Activated CD8-positive, alpha-beta memory T cell treated with anti-CD3 and anti-CD28 coated beads, Interleukin-2, amount 50 U/mL, for 1 hour (primary cell): Measurements from ENCODE around the gene IGSF3.
"Not testable (repeated sequence)": the region's sequence is repeated elsewhere in the genome, so short reads cannot be mapped to it uniquely, and the experiment has no call there.

Experiments
- DNase-seq: peaks from one replicate; pipeline ENCODE4 v3.0.0-alpha.2; 2020; ENCODE audit errors: extremely low read depth

The IGSF3 gene

GRCh38 chr1:116663821-116664220 lies 3.7 kb downstream of the IGSF3 start:
- no peak for DNase-seq

- no peak for DNase-seq
Observed at GRCh38 chr1:116661633-116662032, 5.9 kb downstream of the IGSF3 start.

DNA sequence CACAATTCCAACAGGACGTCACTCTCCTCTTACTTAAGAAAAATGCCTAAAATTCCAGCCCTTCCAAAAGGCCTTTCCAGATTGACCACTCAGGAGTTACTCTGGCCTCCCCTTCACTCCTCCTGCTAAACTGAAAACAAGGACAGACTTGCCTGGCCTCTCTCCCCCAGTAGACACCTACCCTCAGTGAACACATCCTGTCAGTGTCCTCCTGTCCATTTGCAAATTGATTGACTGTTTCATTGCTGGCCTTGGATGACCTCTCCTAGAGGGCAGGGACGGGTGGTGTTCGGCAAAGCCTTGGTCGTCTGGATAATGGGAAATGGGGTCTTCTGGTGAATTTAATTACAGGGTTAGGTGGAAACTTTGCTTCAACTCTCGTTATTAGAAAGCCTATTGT lies 8.9 kb downstream of the IGSF3 start:
- not testable (repeated sequence) for DNase-seq

DNA sequence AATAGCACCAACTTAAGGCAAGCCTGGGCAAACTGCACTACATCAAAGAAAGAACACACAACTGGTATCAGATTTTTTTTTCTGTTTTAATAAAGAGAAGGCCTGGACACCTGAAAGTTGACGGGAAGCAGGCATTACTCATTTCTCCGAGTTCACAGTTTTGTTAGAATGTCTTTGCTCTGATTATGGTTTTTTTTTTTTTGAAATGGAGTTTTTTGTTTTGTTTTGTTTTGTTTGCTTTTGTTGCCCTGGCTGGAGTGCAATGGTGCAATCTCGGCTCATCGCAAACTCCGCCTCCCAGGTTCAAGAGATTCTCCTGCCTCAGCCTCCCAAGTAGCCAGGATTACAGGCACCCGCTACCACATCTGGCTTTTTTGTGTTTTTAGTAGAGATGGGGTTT lies 9.7 kb downstream of the IGSF3 start:
- not testable (repeated sequence) for DNase-seq

DNA sequence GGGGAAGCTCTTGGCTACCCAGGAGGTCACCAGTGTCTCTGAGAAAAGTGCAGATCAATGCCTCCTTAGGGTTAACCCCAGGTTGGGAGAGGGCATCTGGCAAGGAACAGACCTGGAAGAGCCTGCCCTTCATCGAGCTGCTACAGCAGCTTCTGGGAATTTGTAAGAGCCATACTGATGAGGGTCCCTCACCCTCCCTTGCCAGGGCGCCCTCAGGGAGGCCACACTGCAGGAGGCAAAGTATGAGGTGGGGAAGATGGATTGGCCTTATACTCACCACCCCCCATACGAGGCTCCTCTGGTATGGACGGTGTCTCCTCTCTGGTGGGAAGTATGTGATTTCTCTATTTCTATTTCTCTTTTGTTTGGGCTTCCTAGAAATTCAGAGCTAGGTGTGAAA lies 13.2 kb downstream of the IGSF3 start:
- DNase-seq: no peak

DNA sequence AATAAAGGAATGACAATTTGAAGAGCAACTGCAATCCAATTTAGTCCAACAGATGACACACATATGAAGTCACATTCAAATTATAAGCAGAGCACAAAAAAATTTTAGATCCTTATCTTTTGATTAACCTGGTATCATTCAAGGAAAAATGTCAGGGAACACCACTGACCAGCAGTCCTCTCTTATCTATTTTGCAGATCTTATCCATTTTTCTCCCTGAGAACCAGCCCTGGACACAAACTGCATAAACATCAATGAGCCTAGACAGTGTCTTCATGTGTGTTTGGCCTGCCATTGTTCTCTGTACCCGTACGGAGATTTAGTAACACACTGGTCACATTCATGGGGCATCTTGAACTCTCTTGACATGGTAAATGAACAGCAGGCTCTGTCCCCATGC lies 14.9 kb downstream of the IGSF3 start:
- not testable (repeated sequence) for DNase-seq

GRCh38 chr1:116650781-116651180 lies 16.8 kb downstream of the IGSF3 start:
- DNase-seq: not testable (repeated sequence)

DNA sequence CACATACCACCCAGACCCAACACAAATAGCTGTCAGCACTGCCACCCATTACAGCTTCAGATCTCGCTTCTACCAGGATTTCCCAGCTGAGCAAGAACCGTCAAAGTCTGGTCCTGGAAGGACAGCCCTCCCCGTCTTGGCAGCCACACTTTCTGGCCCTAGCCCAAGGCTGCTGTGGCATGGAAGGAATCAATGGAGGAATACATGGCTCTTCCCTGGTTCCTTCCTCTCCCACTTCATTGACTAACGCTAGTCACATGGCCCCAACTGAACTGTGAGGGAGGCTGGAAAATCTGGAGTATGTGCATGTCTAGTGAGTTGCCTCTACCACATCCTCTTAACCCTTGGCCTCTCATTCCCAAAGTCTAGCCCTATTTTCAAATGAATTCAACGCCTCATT lies 18.5 kb downstream of the IGSF3 start:
- DNase-seq: not testable (repeated sequence)

DNA sequence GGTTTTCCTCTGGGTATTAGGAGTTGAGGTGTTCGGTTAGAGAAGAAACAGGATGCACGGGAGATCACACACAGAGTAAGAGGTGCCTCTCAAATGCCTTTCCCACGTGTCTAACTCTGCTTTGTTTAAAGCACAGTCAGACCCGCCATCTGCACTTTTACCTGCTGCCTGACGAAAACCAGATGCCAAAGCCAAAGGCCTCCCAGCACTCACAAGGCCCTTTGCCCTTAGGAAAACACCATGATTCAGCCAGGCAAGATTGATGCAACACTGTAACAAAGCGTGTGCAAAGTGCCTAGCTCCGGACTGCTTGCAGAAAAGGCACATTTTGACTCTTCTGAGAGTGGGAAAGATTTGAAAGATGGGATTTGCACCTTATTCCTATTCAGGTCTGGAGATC lies 19.2 kb downstream of the IGSF3 start:
- not testable (repeated sequence) for DNase-seq

GRCh38 chr1:116647186-116647585 lies 20.3 kb downstream of the IGSF3 start:
- not testable (repeated sequence) for DNase-seq

- DNase-seq: not testable (repeated sequence)
Observed at GRCh38 chr1:116646673-116647170, 20.8 kb downstream of the IGSF3 start.

GRCh38 chr1:116645802-116646672 lies 21.5 kb downstream of the IGSF3 start:
- not testable (repeated sequence) for DNase-seq

DNA sequence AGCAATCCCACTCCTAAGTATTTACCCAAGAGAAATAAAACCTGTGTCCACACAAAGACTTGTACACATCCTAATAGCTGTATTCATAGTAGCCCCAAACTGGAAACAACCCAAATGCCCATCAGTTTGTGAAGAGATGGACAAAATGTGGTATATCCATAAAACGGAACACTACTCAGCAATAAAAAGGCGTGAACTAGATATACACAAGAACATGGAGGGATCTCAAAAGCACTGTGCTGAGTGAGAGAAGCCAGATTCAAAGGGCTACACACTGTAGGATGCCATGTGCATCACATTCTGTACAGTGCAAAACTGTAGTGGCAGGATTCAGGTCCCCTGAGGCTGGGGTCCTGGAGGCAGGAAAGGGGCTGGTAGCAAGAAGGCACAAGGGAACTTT lies 22.5 kb downstream of the IGSF3 start:
- DNase-seq: not testable (repeated sequence)

GRCh38 chr1:116644096-116644495 lies 23.4 kb downstream of the IGSF3 start:
- not testable (repeated sequence) for DNase-seq

- DNase-seq: not testable (repeated sequence)
Observed at GRCh38 chr1:116643281-116643751, 24.2 kb downstream of the IGSF3 start.

- DNase-seq: not testable (repeated sequence)
Observed at GRCh38 chr1:116642311-116643280, 24.9 kb downstream of the IGSF3 start.

DNA sequence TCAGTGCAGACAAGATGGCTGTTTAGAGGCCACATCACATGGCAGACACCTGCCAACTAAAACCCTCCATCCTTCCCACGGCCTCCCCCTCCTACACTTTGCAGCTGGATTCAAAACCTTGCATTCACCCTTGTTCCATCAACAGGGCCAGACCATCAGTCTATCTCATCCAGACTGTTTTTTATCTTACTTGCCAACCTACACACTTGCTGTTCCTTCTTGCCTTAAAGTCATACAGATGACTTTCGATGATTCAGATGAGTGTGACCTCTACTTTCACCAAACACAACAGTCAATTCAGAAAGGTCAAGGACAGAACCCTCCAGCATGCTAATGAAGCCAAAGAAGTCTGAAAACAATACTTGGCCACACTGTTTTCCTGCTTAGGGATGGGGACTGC lies 29.9 kb downstream of the IGSF3 start:
- DNase-seq: not testable (repeated sequence)

GRCh38 chr1:116636584-116636983 lies 30.9 kb downstream of the IGSF3 start:
- DNase-seq: not testable (repeated sequence)

DNA sequence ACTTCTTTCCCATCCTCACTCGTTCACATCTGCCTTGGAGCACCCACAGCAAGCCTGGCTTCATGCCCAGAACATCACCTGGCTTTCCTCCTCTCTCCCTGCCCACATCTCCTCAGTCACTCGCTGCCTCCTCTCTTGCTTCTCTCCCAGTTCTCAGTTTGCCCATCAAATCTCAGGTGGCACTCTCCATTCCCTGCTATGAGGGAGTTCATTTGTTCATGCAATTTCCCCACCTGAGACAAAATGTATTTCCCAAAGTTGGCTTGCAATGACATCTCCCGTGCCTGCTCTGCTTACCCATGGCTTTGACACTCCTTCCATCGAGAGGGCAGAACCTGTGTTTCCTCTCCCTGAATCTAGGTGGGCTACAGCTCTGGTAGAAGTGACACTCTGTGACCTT lies 33.1 kb downstream of the IGSF3 start:
- not testable (repeated sequence) for DNase-seq

- DNase-seq: not testable (repeated sequence)
Observed at GRCh38 chr1:116631996-116632925, 35.3 kb downstream of the IGSF3 start.

DNA sequence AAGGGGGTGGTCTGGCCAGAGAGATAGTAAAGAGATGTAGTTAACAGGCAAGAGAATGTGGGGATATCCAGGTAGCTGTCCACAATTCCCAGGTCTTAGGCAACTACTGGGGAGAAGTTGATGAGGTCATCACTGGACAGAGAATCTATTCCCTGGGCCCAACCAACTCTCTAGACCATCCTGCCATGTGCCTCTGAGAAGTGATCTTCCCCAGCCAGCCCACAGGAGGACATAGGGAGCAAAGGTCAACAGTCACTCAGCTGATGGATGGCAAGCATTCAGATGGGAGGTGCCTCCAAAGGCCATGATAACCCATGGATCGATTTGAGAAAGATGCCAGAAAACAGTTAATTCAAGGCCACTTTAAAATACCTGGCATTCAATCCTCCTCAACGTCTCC lies 36.0 kb downstream of the IGSF3 start:
- DNase-seq: not testable (repeated sequence)
